GM12878 (cell line): ENCODE data around the gene RGS12. TPM values are rescaled to one million over a fixed set of nuclear protein-coding genes. Genes with fewer than 3 reads are reported as not detected.

Experiments used
- ATAC-seq: fragments of 200-7000 bp; cut with Tn5 transposase; 3 replicates; pipeline ENCODE4 v1.9.1; 2020; ENCODE audit warnings: mild to moderate bottlenecking, moderate library complexity
- BruUV-seq: library from RNA; stranded (reverse); fragments of 400-500 nt; replicated peaks from 2 replicates; lab custom pipeline; 2021; lab: Mats Ljungman, UMichigan
- CTCF ChIA-PET: fragments of 300-600 bp; sonication (Branson Sonifier 250); formaldehyde crosslinking; extraction: SDS; loops from one replicate; lab custom pipeline; 2021; ENCODE audit warnings: inconsistent platforms; lab: Yijun Ruan, JAX
- POLR2A ChIA-PET: fragments of 350-600 bp; formaldehyde crosslinking; extraction: SDS; loops from one replicate; lab custom pipeline; 2021; ENCODE audit warnings: inconsistent platforms; lab: Charles Lee
- RAD21 ChIA-PET: fragments of 300-600 bp; sonication (Branson Sonifier 250); formaldehyde crosslinking; loops from one replicate; lab custom pipeline; 2023; ENCODE audit warnings: antibody characterized with exemption; ENCODE audit not compliant: unreplicated experiment; lab: Charles Lee
- SMC1A ChIA-PET: fragments of 300-600 bp; sonication (Branson Sonifier 250); formaldehyde crosslinking; loops from one replicate; lab custom pipeline; 2023; ENCODE audit not compliant: unreplicated experiment, uncharacterized antibody; lab: Charles Lee
- DNase-seq: peaks from one replicate; pipeline ENCODE4 v3.0.0-alpha.2; 2011; ENCODE audit warnings: low read depth, low spot score
- FAIRE-seq: peaks from 3 replicates; lab custom pipeline; 2011; peaks lifted over from hg19 to GRCh38; lab: Jason Lieb, UNC
- H2AFZ ChIP-seq: 2 replicates; pipeline ENCODE4 v1.6.0; 2011; ENCODE audit warnings: low read depth, low read length, control low read depth; ENCODE audit not compliant: control insufficient read depth
- H3K27ac ChIP-seq: 2 replicates; pipeline ENCODE4 v1.5.1; 2011; ENCODE audit warnings: control low read depth; ENCODE audit not compliant: control insufficient read depth, insufficient read depth
- H3K27me3 ChIP-seq, 2 experiments: replicated peaks in 1 of 2; 2 replicates each; pipeline versions ENCODE4 v1.6.0 to v1.6.1; 2011; ENCODE audit warnings: low read length in 1 of 2; ENCODE audit not compliant: control insufficient read depth in 2 of 2, insufficient read depth in 2 of 2
- H3K36me3 ChIP-seq, 2 experiments: 2 replicates each; pipeline ENCODE4 v1.5.1; 2011; ENCODE audit warnings: low read length in 1 of 2; ENCODE audit not compliant: control insufficient read depth in 2 of 2, insufficient read depth in 2 of 2
- H3K4me1 ChIP-seq: 2 replicates; pipeline ENCODE4 v1.6.1; 2011; ENCODE audit warnings: mild to moderate bottlenecking, low read length, moderate library complexity, mixed read lengths; ENCODE audit not compliant: control insufficient read depth, insufficient read depth
- H3K4me2 ChIP-seq: 2 replicates; pipeline ENCODE4 v1.6.0; 2011; ENCODE audit warnings: control low read depth; ENCODE audit not compliant: control insufficient read depth, insufficient read depth
- H3K4me3 ChIP-seq: fragments of 200-600 bp; sonication (generic); 2 replicates; pipeline ENCODE4 v1.5.1; 2016
- H3K79me2 ChIP-seq: 2 replicates; pipeline ENCODE4 v1.6.0; 2011; ENCODE audit warnings: low read length; ENCODE audit not compliant: control insufficient read depth, insufficient read depth
- H3K9ac ChIP-seq: 2 replicates; pipeline ENCODE4 v1.8.0; 2011; ENCODE audit warnings: low read length, control low read depth, mixed read lengths; ENCODE audit not compliant: control insufficient read depth, insufficient read depth
- H3K9me3 ChIP-seq: replicated peaks from 3 replicates; pipeline ENCODE4 v1.5.1; 2011; ENCODE audit warnings: mild to moderate bottlenecking, low read length; ENCODE audit not compliant: control insufficient read depth, insufficient read depth
- H4K20me1 ChIP-seq: 2 replicates; pipeline ENCODE4 v1.6.0; 2011; ENCODE audit not compliant: control insufficient read depth, insufficient read depth
- ATF2 ChIP-seq: IDR thresholded peaks from 2 replicates; pipeline ENCODE4 v1.6.1; 2012; ENCODE audit warnings: low read length, inconsistent platforms
- CUX1 ChIP-seq: IDR thresholded peaks from 2 replicates; pipeline ENCODE4 v1.6.1; 2012; ENCODE audit warnings: improper control_type of control experiment, low read depth, low read length; ENCODE audit not compliant: insufficient replicate concordance
- ESRRA ChIP-seq: IDR thresholded peaks from 2 replicates; pipeline ENCODE4 v1.6.1; 2012; ENCODE audit warnings: mild to moderate bottlenecking, low read length, improper control_type of control experiment
- JUNB ChIP-seq: IDR thresholded peaks from 2 replicates; pipeline ENCODE4 v1.6.1; 2016; ENCODE audit warnings: antibody characterized with exemption, mild to moderate bottlenecking
- KAT2A ChIP-seq: conservative IDR thresholded peaks from 2 replicates; pipeline ENCODE4 v1.6.1; 2011; ENCODE audit warnings: low read depth, low read length; ENCODE audit not compliant: control insufficient read depth
- LARP7 ChIP-seq: fragments of 450-650 bp; IDR thresholded peaks from 2 replicates; pipeline ENCODE4 v1.6.1; 2017; ENCODE audit warnings: mild to moderate bottlenecking
- NFXL1 ChIP-seq: fragments of 450-650 bp; IDR thresholded peaks from 2 replicates; pipeline ENCODE4 v1.6.1; 2017; ENCODE audit warnings: antibody characterized with exemption, mild to moderate bottlenecking, borderline replicate concordance
- NR2C1 ChIP-seq: fragments of 450-650 bp; IDR thresholded peaks from 2 replicates; pipeline ENCODE4 v1.6.1; 2017; ENCODE audit warnings: antibody characterized with exemption, mild to moderate bottlenecking, moderate library complexity
- NR2F1 ChIP-seq: fragments of 450-650 bp; conservative IDR thresholded peaks from 2 replicates; pipeline ENCODE4 v1.6.1; 2017; ENCODE audit warnings: mild to moderate bottlenecking
- STAT3 ChIP-seq: IDR thresholded peaks from 2 replicates; pipeline ENCODE4 v1.6.1; 2011; ENCODE audit warnings: low read depth, low read length, improper control_type of control experiment
- TBL1XR1 ChIP-seq: IDR thresholded peaks from 2 replicates; pipeline ENCODE4 v1.6.1; 2012; ENCODE audit warnings: low read depth, low read length, improper control_type of control experiment
- WRNIP1 ChIP-seq: IDR thresholded peaks from 2 replicates; pipeline ENCODE4 v1.6.1; 2011; ENCODE audit warnings: low read depth, low read length, improper control_type of control experiment, borderline replicate concordance
- WGBS: methylation state at CpG from one replicate; pipeline ENCODE4 v1.1.6; 2016; ENCODE audit warnings: low lambda C conversion rate; ENCODE audit not compliant: insufficient replicate concordance, insufficient coverage; ENCODE audit errors: missing lambda C conversion rate; 5-methylcytosine and 5-hydroxymethylcytosine counted together
- in situ Hi-C: fragments of 300-500 bp; cut with MboI; formaldehyde crosslinking; loops from 9 replicates; pipeline ENCODE4 v1.14.3; 2018; ENCODE audit warnings: mixed read lengths
- intact Hi-C: fragments of 100-400 bp; cut with micrococcal nuclease; formaldehyde crosslinking; loops from one replicate; pipeline ENCODE4 v1.14.2; 2022; ENCODE audit not compliant: unreplicated experiment
- polyA plus RNA-seq, 11 experiments: library from polyadenylated mRNA; depleted of rRNA in 4 of 11; unstranded in 6 of 11; stranded (reverse) in 5 of 11; fragments of >200 nt; fragmentation: Nextera tagmentation in 4 of 11; fragmentation: Illumina TruSeq in 1 of 11; extraction: Ambion mirVana in 4 of 11; extraction: Trizol in 1 of 11; gene quantifications; 1 replicate in 1 of 11; 2 replicates in 10 of 11; pipeline versions ENCODE4 v1.2.1 to v1.2.3, GENCODE V29; 2011 to 2016; ENCODE audit warnings: inconsistent platforms in 2 of 11, missing spikeins in 2 of 11, low read depth in 1 of 11
- total RNA-seq, 4 experiments: library from RNA; depleted of rRNA in 3 of 4; stranded (reverse); fragments of >200 nt in 3 of 4; fragmentation: Illumina TruSeq in 1 of 4; extraction: Trizol in 1 of 4; gene quantifications; 2 replicates each; pipeline versions ENCODE4 v1.2.1 to v1.2.3, GENCODE V29; 2013 to 2021

RGS12 gene
- total and polyA plus RNA-seq, 10 of the 15 experiments (the other 5 are each of a cell fraction or from before 2014, with no cell fraction given) = 0.02 to 2.2 (median 0.73) TPM

GRCh38 chr4:3314706-3315260 is 22.0 kb downstream of the RGS12 start:
- H4K20me1 ChIP-seq = no peaks in the 10 kb centered on the region
- TF ChIP-seq ESRRA (no peak), NR2F1 (no peak), JUNB (no peak), NFXL1 (no peak), LARP7 (no peak), WRNIP1 (no peak)
- DNase-seq = no peak
- 55% methylated on average over 13 of the region's 13 CpGs for WGBS
- RAD21 ChIA-PET = no interaction called here
- H2AFZ ChIP-seq = no peak overlapping the region
- no peak overlapping the region for H3K4me2 ChIP-seq
- in situ Hi-C loops (no loop called here), intact Hi-C loops (no loop called here)
- no TSS peak for BruUV-seq
- FAIRE-seq = no peak
- H3K4me3 ChIP-seq = no peak overlapping the region
- CTCF ChIA-PET = no interaction called here
- no peaks in the 10 kb centered on the region for H3K4me1 ChIP-seq
- no peaks in the 10 kb centered on the region for H3K27me3 ChIP-seq
- ATAC-seq = no peak
- POLR2A ChIA-PET = no interaction called here
- SMC1A ChIA-PET = no interaction called here
- H3K27ac ChIP-seq = no peak overlapping the region
- no peak overlapping the region for H3K9ac ChIP-seq
- H3K79me2 ChIP-seq = no peaks in the 10 kb centered on the region
- no peaks in the 10 kb centered on the region for H3K36me3 ChIP-seq
- H3K9me3 ChIP-seq = no peaks in the 10 kb centered on the region

- no peaks in the 10 kb centered on the region for H3K27me3 ChIP-seq
- no peaks in the 10 kb centered on the region for H3K36me3 ChIP-seq
- ChIA-PET RAD21 (no interaction called here), CTCF (no interaction called here), POLR2A (no interaction called here), SMC1A (no interaction called here)
- H4K20me1 ChIP-seq = no peaks in the 10 kb centered on the region
- 28% methylated on average over 7 of the region's 7 CpGs for WGBS
- ATAC-seq (no peak), FAIRE-seq (no peak), DNase-seq (no peak)
- no peak overlapping the region for H3K9ac ChIP-seq
- no peak overlapping the region for H3K4me2 ChIP-seq
- BruUV-seq = no TSS peak
- TF ChIP-seq TBL1XR1 (no peak), NR2C1 (no peak), KAT2A (no peak), CUX1 (no peak), ATF2 (no peak), NR2F1 (no peak), STAT3 (no peak)
- H3K79me2 ChIP-seq = no peaks in the 10 kb centered on the region
- H3K27ac ChIP-seq = no peak overlapping the region
- no peaks in the 10 kb centered on the region for H3K9me3 ChIP-seq
- no peak overlapping the region for H2AFZ ChIP-seq
- in situ Hi-C loops = no loop called here
- H3K4me1 ChIP-seq = no peaks in the 10 kb centered on the region
- intact Hi-C loops = no loop called here
- no peak overlapping the region for H3K4me3 ChIP-seq
Measured at GRCh38 chr4:3315566-3315965, 22.7 kb downstream of the RGS12 start.
